Measurements from ENCODE around the gene MARCHF6. TPM values are rescaled to one million over a fixed set of nuclear protein-coding genes. Genes with fewer than 3 reads are reported as not detected.

The MARCHF6 gene
- total and polyA plus RNA-seq, 9 of the 15 experiments (the other 6 are each of a cell fraction or from before 2014, with no cell fraction given) = 74.1 to 456 (median 116) TPM

- in situ Hi-C loops (cut with MboI) = no loop called here
- ChIA-PET POLR2A (interaction anchor here (1.0 kb wide), 1 partner anchor 39 kb away, joined by 3 read pairs; no protein-coding TSS in a partner anchor), CTCF (ENCODE audit: low intra/inter-chr PET ratio) (no interaction called here)
- Histone ChIP-seq H3K9ac (ENCODE audit: insufficient read depth in 1 of 2, low read depth in 2 of 2, low read length in 2 of 2) (peak overlapping the region in 1 of 2 experiments; percentile 37; a peak in 1 of 4 replicates), H3K27ac (ENCODE audit: extremely low read depth, low read depth, low read length) (no peak overlapping the region), H3K4me1 (replicated peaks in 1 of 2; ENCODE audit: control insufficient read depth in 2 of 2, insufficient read depth in 2 of 2, low read length in 2 of 2) (peaks cover 40 to 48% of the 10 kb centered on the region in 2 experiments), H4K20me1 (replicated peaks; ENCODE audit: control insufficient read depth, insufficient read depth, low read length) (no peaks in the 10 kb centered on the region), H3K9me1 (ENCODE audit: control insufficient read depth, insufficient read depth, low read length) (no peaks in the 10 kb centered on the region), H3K79me2 (ENCODE audit: control insufficient read depth, insufficient read depth, low read length) (no peaks in the 10 kb centered on the region), H3K36me3 (ENCODE audit: control insufficient read depth, insufficient read depth, low read length) (no peaks in the 10 kb centered on the region), H3K9me3 (replicated peaks; ENCODE audit: control insufficient read depth, insufficient read depth, low read depth, low read length) (no peaks in the 10 kb centered on the region), H2AFZ (ENCODE audit: low read depth, low read length) (no peak overlapping the region), H3K27me3 (ENCODE audit: control insufficient read depth in 2 of 2, insufficient read depth in 2 of 2, low read length in 2 of 2) (no peaks in the 10 kb centered on the region; a peak in 1 of 5 replicates), H3K4me2 (ENCODE audit: insufficient read depth, low read length) (no peak overlapping the region), H3K4me3 (no peak overlapping the region)
- no TSS peak for BruUV-seq (replicated peaks)
- WGBS (ENCODE audit: insufficient coverage, low coverage, missing lambda C conversion rate) = 86% methylated on average over 15 of the region's 15 CpGs
- ATAC-seq (no peak), DNase-seq (ENCODE audit: extremely low read depth in 1 of 4, low spot score in 3 of 4) (no peak), FAIRE-seq (no peak)
- intact Hi-C loops (cut with micrococcal nuclease) = loop anchor here (5.0 kb wide), 1 partner anchor 121 kb away; no protein-coding TSS in a partner anchor
- TF ChIP-seq RAD51 (IDR thresholded peaks at IDR 0.05; ENCODE audit: borderline replicate concordance, low read depth) (no peak), NFYB (IDR thresholded peaks at IDR 0.05; ENCODE audit: extremely low read depth, insufficient read length) (peak; percentile 20), PKNOX1 (IDR thresholded peaks at IDR 0.05) (peak; percentile 90), HDGF (IDR thresholded peaks at IDR 0.05) (no peak)
Observed at GRCh38 chr5:10315824-10316509, 37.5 kb upstream of the MARCHF6 start.
